A673 (cell line): Measurements from ENCODE around the gene UNC13B.
A peak's percentile ranks its signal among the peaks of the same experiment; 100 is the strongest.

Experiments
- EZH2 ChIP-seq: fragments of 200-600 bp; sonication (generic); IDR thresholded peaks from 2 replicates; pipeline ENCODE4 v1.6.1; 2017; ENCODE audit warnings: borderline replicate concordance, low read depth, mild to moderate bottlenecking, mixed read lengths, antibody characterized with exemption, low read length; ENCODE audit not compliant: poor library complexity, severe bottlenecking
- TF ChIP-seq, protein P1 (sequence below): fragments of 300-800, 200-600 bp; sonication (generic); conservative IDR thresholded peaks from 2 replicates; pipeline ENCODE4 v1.5.1; 2017; ENCODE audit warnings: low read depth, mild to moderate bottlenecking, antibody characterized with exemption, low read length, moderate library complexity, mixed read lengths

GRCh38 chr9:35161713-35162604 lies at the start of gene UNC13B:
- TF ChIP-seq, protein P1, sequence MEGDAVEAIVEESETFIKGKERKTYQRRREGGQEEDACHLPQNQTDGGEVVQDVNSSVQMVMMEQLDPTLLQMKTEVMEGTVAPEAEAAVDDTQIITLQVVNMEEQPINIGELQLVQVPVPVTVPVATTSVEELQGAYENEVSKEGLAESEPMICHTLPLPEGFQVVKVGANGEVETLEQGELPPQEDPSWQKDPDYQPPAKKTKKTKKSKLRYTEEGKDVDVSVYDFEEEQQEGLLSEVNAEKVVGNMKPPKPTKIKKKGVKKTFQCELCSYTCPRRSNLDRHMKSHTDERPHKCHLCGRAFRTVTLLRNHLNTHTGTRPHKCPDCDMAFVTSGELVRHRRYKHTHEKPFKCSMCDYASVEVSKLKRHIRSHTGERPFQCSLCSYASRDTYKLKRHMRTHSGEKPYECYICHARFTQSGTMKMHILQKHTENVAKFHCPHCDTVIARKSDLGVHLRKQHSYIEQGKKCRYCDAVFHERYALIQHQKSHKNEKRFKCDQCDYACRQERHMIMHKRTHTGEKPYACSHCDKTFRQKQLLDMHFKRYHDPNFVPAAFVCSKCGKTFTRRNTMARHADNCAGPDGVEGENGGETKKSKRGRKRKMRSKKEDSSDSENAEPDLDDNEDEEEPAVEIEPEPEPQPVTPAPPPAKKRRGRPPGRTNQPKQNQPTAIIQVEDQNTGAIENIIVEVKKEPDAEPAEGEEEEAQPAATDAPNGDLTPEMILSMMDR = peak; percentile 44
- TF ChIP-seq EZH2 = no peak
